Neural crest cell (in vitro differentiated cells): ENCODE data around the gene TSPAN17. TPM values are rescaled to one million over a fixed set of nuclear protein-coding genes. Genes with fewer than 3 reads are reported as not detected.

Experiments used
- DNase-seq: peaks from one replicate; pipeline ENCODE4 v3.0.0; 2021; ENCODE audit warnings: low read depth, mixed read lengths, low spot score
- H3K27ac Mint-ChIP-seq: one replicate; pipeline ENCODE4 v1.8.0; 2021; ENCODE audit warnings: mild to moderate bottlenecking, mixed read lengths; ENCODE audit not compliant: unreplicated experiment
- H3K27me3 Mint-ChIP-seq: 2 replicates; pipeline ENCODE4 v1.8.0; 2021; ENCODE audit warnings: low read depth, mild to moderate bottlenecking, mixed read lengths
- H3K36me3 Mint-ChIP-seq: 2 replicates; pipeline ENCODE4 v1.8.0; 2021; ENCODE audit warnings: low read depth, mild to moderate bottlenecking, mixed read lengths
- H3K4me1 Mint-ChIP-seq: 2 replicates; pipeline ENCODE4 v1.8.0; 2021; ENCODE audit warnings: mixed read lengths
- H3K4me3 Mint-ChIP-seq: one replicate; pipeline ENCODE4 v1.8.0; 2021; ENCODE audit warnings: mild to moderate bottlenecking, mixed read lengths
- H3K9me3 Mint-ChIP-seq: 2 replicates; pipeline ENCODE4 v1.8.0; 2021; ENCODE audit warnings: mixed read lengths
- total RNA-seq: library from RNA; stranded (reverse); gene quantifications from 2 replicates; pipeline ENCODE4 v1.2.1, GENCODE V29; 2021
- TF ChIP-seq, protein P1 (sequence below): fragments of 200-600 bp; sonication (generic); conservative IDR thresholded peaks from 2 replicates; pipeline ENCODE4 v1.5.0; 2021; ENCODE audit warnings: antibody characterized with exemption, mild to moderate bottlenecking

Gene TSPAN17
- total RNA-seq, 1 donor from 2014 or later, result 40.9 TPM

DNA sequence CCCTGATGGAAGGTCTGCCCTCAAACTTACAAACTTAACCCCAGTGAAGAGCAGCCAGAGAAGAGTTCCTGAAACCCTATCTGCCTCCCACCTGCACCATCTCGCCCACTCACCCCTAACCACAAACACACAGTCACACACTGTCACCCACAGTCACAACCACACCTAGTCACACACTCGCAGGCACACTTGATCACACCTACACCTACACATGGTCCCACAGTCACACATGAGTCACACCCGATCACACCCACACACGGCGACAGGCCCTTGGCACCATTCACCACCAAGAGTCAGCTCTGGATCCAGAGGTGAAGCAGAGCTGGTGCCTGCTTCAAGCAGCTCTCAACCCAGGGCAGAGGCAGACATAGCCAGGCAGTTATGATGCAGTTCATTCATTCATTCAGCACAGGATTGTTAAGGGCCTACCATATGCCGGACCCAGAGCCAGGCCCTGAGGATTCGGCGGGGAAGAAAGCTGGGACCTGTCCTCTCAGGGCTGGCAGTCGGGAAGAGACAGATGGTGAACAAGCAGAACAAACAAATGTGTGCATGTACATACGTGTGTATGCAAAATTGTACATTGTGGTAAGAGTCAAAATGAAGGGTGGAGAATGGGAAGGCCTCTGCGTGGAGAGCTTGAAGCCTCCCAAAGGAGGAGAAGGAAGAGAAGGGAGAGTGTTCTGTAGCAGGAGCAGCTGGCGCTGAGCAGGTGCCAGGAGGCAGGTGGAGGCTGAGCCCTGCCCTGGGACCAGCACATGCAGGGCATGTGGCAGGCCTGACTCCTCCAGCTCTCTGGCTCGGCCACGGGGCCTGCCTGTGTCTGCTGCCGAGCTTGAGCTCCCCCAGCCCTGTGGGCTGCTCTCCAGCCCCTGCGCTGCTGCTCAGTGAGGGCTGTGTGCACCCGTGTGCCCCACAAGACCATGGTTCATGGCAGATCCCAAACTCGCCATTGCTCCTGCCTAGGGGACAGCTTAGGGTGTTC, 6.4 kb downstream of the TSPAN17 start:
- Mint-ChIP-seq H3K27me3 (no peaks in the 10 kb centered on the region), H3K36me3 (peaks cover 3% of the 10 kb centered on the region), H3K9me3 (no peaks in the 10 kb centered on the region), H3K4me3 (no peak overlapping the region), H3K27ac (no peak overlapping the region), H3K4me1 (peaks cover 10% of the 10 kb centered on the region)
- TF ChIP-seq, protein P1, sequence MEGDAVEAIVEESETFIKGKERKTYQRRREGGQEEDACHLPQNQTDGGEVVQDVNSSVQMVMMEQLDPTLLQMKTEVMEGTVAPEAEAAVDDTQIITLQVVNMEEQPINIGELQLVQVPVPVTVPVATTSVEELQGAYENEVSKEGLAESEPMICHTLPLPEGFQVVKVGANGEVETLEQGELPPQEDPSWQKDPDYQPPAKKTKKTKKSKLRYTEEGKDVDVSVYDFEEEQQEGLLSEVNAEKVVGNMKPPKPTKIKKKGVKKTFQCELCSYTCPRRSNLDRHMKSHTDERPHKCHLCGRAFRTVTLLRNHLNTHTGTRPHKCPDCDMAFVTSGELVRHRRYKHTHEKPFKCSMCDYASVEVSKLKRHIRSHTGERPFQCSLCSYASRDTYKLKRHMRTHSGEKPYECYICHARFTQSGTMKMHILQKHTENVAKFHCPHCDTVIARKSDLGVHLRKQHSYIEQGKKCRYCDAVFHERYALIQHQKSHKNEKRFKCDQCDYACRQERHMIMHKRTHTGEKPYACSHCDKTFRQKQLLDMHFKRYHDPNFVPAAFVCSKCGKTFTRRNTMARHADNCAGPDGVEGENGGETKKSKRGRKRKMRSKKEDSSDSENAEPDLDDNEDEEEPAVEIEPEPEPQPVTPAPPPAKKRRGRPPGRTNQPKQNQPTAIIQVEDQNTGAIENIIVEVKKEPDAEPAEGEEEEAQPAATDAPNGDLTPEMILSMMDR, result no peak
- DNase-seq, result no peak

DNA sequence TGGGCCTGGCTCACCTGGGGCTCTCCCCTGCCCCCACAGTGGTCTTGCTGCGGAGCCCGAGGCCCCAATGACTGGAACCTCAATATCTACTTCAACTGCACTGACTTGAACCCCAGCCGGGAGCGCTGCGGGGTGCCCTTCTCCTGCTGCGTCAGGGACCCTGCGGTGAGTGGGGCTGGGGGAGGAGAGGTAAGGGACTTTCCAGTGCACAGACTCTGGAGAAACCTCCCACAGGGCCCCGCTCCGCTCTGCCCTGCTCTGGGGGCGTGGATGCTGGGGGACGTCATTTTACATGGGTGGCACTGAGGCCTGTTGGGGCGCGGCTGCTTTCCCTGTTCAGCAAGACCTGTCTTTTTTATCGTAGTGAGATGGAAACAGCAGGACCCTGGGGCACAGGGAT, 7.6 kb downstream of the TSPAN17 start:
- no peak overlapping the region for H3K27ac Mint-ChIP-seq
- peaks cover 3% of the 10 kb centered on the region for H3K36me3 Mint-ChIP-seq
- H3K4me1 Mint-ChIP-seq, result peaks cover 5% of the 10 kb centered on the region
- DNase-seq, result no peak
- H3K4me3 Mint-ChIP-seq, result no peak overlapping the region
- no peaks in the 10 kb centered on the region for H3K27me3 Mint-ChIP-seq
- no peaks in the 10 kb centered on the region for H3K9me3 Mint-ChIP-seq
- TF ChIP-seq, protein P1, result no peak

DNA sequence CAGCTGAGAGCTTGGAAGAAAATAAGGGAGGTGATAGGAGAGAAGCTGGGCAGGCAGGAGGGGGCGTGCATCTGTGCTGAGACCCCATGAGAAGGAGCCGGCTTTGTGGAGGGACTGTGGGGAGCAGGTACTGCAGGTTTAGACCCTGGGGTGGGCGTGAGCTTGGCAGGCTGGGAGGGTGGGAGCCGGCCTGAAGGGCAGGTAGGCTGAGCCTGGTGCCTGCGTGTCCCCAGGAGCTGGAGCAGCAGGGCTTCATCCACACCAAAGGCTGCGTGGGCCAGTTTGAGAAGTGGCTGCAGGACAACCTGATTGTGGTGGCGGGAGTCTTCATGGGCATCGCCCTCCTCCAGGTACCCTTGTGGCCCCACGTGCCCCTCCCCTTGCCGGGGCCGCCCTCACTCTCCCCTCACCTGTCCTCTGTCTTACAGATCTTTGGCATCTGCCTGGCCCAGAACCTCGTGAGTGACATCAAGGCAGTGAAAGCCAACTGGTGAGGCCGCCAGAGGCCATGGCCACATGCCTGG, 9.2 kb downstream of the TSPAN17 start:
- DNase-seq, result no peak
- peaks cover 3% of the 10 kb centered on the region for H3K36me3 Mint-ChIP-seq

DNA sequence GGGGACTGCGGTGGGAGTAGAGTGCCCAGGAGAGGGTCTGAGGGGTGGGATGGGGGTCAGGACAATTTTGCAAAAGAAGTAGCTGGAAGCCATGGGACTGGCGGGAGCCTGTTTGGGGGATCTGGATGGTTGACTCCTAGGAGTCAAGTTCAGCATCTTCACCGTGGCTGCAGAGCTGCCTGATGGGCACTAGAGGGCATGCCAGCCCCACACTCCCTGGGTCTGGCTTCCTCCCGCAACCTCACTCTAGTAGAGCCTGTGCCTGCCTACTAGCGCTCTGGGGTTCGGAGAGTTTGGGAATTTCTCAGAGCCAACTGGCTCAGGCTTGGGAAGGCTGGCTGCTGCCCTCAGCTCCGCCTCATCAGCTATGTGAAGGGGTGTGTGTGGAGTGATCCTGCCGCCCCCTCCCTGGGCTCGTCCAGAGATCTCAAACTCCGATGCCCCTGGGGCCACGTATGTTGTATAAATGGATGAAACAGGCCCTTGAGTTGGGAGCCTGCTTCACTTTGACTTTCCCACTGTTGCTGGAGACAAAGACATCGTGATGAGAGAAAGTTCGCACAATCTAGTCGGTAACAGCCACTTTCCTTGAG, 10.8 kb downstream of the TSPAN17 start:
- peaks cover 3% of the 10 kb centered on the region for H3K36me3 Mint-ChIP-seq
- H3K27ac Mint-ChIP-seq, result no peak overlapping the region
- no peaks in the 10 kb centered on the region for H3K9me3 Mint-ChIP-seq
- peak; percentile 70 for DNase-seq
- TF ChIP-seq, protein P1, result peak; percentile 85
- no peaks in the 10 kb centered on the region for H3K27me3 Mint-ChIP-seq
- peak overlapping the region; percentile 71 for H3K4me3 Mint-ChIP-seq
- peaks cover 5% of the 10 kb centered on the region for H3K4me1 Mint-ChIP-seq

More for the DNA sequence above, 9.2 kb downstream of the TSPAN17 start:
- Mint-ChIP-seq H3K9me3 (no peaks in the 10 kb centered on the region), H3K4me3 (no peak overlapping the region), H3K27me3 (no peaks in the 10 kb centered on the region), H3K27ac (no peak overlapping the region), H3K4me1 (peaks cover 5% of the 10 kb centered on the region)
- TF ChIP-seq, protein P1, result no peak

DNA sequence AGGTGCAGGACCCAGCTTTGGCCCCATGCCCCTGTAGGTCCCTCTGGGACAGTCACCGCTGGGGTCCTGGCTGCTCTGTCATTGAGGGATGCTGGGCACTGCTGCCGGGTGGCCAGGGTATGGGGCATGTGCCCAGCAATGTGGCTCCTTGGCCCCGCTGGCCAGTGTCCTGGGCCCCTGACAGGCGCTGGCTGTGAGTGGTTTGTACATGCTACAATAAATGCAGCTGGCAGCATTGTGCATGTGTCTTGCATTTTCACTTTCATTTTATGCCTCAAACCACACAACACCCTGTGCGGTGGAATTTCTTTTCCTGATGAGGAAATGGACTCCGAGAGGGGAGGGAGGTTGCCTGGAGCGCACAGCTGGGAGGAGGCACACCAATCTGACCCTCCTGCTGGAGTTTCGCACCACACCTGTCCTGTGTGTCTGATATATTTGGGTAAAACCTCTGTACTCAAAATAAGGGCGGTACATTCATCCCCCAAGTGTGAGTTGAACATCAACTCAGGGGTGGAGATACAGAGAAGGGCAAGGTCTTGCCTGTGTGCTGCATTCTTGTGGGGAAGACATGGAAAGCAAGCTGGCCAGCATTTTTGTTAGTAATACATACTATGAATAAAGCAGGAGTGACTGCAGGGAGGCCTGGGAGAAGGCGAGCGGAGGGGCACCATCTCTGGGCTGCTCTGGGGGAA, 11.7 kb downstream of the TSPAN17 start:
- Mint-ChIP-seq H3K4me3 (no peak overlapping the region), H3K4me1 (peaks cover 5% of the 10 kb centered on the region), H3K27me3 (peaks cover 2% of the 10 kb centered on the region), H3K27ac (no peak overlapping the region), H3K9me3 (no peaks in the 10 kb centered on the region), H3K36me3 (no peaks in the 10 kb centered on the region)
- TF ChIP-seq, protein P1, result no peak
- no peak for DNase-seq
